ENCODE results near the gene MAP4K4.
"Not testable (repeated sequence)": the region's sequence is repeated elsewhere in the genome, so short reads cannot be mapped to it uniquely, and the experiment has no call there.

The MAP4K4 gene

GRCh38 chr2:101902169-101902568 is 204.7 kb downstream of the MAP4K4 start:
- DNase-seq (ENCODE audit: low read depth): no peak

GRCh38 chr2:101904916-101905315 is 207.4 kb downstream of the MAP4K4 start:
- H3K4me3 ChIP-seq (ENCODE audit: low read length): no peak overlapping the region
- no peak for DNase-seq (ENCODE audit: low read depth)
- no peak for TF ChIP-seq CTCF (IDR thresholded peaks at IDR 0.05; ENCODE audit: insufficient read depth, low read depth, low read length, missing control alignments)

More at GRCh38 chr2:101902169-101902568, 204.7 kb downstream of the MAP4K4 start:
- no peak for TF ChIP-seq CTCF (IDR thresholded peaks at IDR 0.05; ENCODE audit: insufficient read depth, low read depth, low read length, missing control alignments)
- H3K4me3 ChIP-seq (ENCODE audit: low read length): no peak overlapping the region

- TF ChIP-seq CTCF (IDR thresholded peaks at IDR 0.05; ENCODE audit: insufficient read depth, low read depth, low read length, missing control alignments): no peak
These were observed 208.3 kb downstream of the MAP4K4 start for GRCh38 chr2:101905746-101906336.

GRCh38 chr2:101909760-101910159 is 212.3 kb downstream of the MAP4K4 start:
- no peak overlapping the region for H3K4me3 ChIP-seq (ENCODE audit: low read length)
- no peak for TF ChIP-seq CTCF (IDR thresholded peaks at IDR 0.05; ENCODE audit: insufficient read depth, low read depth, low read length, missing control alignments)
- DNase-seq (ENCODE audit: low read depth): no peak

More at GRCh38 chr2:101905746-101906336, 208.3 kb downstream of the MAP4K4 start:
- H3K4me3 ChIP-seq (ENCODE audit: low read length): no peak overlapping the region
- DNase-seq (ENCODE audit: low read depth): no peak

GRCh38 chr2:101912545-101912944 is 215.0 kb downstream of the MAP4K4 start:
- no peak for TF ChIP-seq CTCF (IDR thresholded peaks at IDR 0.05; ENCODE audit: insufficient read depth, low read depth, low read length, missing control alignments)
- H3K4me3 ChIP-seq (ENCODE audit: low read length): no peak overlapping the region
- no peak for DNase-seq (ENCODE audit: low read depth)

- H3K4me3 ChIP-seq (ENCODE audit: low read length): no peak overlapping the region
- TF ChIP-seq CTCF (IDR thresholded peaks at IDR 0.05; ENCODE audit: insufficient read depth, low read depth, low read length, missing control alignments): no peak
- DNase-seq (ENCODE audit: low read depth): no peak
These were observed 223.9 kb downstream of the MAP4K4 start for GRCh38 chr2:101921319-101921952.

- TF ChIP-seq CTCF (IDR thresholded peaks at IDR 0.05; ENCODE audit: insufficient read depth, low read depth, low read length, missing control alignments): no peak
- DNase-seq (ENCODE audit: low read depth): no peak
- H3K4me3 ChIP-seq (ENCODE audit: low read length): no peak overlapping the region
These were observed 224.4 kb downstream of the MAP4K4 start for GRCh38 chr2:101921953-101922325.

- H3K4me3 ChIP-seq (ENCODE audit: low read length); DNase-seq (ENCODE audit: low read depth): not testable (repeated sequence)
These were observed 226.8 kb downstream of the MAP4K4 start for GRCh38 chr2:101924311-101924710.
